Breast epithelium (tissue), 3 donors: ENCODE results near the gene ZNF202.

Experiments
- POLR2AphosphoS5 ChIP-seq, 3 donors: sonication (generic); formaldehyde crosslinking; IDR thresholded peaks; one replicate each; pipeline ENCODE4 v1.6.1; 2017; ENCODE audit warnings: antibody characterized with exemption in 3 of 3
- TF ChIP-seq, protein P1 (sequence below), 3 donors: fragments of 450-650 bp; IDR thresholded peaks; one replicate each; pipeline ENCODE4 v1.5.1; 2016 to 2017; ENCODE audit warnings: antibody characterized with exemption in 3 of 3, mild to moderate bottlenecking in 3 of 3, moderate library complexity in 3 of 3

DNA sequence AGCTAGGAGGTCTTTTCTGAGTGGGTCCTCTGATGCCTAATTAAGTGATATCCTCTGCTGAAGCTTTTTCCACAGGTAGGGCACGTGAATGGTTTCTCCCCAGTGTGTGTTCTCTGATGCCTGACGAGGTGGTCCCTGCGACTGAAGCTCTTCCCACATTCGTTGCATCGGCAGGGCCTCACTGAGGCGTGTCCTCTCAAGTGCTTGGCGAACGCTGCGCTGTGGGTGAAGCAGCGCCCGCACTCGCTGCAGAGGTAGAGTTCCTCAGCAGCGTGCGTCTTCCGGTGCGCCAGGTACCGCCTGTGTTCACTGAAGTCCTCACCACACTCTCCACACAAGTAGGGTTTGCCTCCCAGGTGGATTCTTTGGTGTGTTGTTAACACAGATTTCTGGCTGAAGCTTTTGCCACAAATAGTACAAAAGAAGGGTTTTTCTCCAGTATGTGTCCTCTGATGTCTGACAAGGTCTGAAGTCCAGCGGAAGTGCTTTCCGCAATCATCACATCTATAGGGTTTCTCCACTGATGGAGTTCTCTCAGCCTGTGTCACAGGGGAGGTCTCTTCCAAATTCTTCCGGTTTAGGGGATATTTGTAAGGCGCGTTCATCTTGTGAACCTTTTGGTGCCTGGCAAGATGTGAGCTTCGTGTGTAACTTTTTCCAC is 15.3 kb downstream of the ZNF202 start:
- TF ChIP-seq, protein P1, sequence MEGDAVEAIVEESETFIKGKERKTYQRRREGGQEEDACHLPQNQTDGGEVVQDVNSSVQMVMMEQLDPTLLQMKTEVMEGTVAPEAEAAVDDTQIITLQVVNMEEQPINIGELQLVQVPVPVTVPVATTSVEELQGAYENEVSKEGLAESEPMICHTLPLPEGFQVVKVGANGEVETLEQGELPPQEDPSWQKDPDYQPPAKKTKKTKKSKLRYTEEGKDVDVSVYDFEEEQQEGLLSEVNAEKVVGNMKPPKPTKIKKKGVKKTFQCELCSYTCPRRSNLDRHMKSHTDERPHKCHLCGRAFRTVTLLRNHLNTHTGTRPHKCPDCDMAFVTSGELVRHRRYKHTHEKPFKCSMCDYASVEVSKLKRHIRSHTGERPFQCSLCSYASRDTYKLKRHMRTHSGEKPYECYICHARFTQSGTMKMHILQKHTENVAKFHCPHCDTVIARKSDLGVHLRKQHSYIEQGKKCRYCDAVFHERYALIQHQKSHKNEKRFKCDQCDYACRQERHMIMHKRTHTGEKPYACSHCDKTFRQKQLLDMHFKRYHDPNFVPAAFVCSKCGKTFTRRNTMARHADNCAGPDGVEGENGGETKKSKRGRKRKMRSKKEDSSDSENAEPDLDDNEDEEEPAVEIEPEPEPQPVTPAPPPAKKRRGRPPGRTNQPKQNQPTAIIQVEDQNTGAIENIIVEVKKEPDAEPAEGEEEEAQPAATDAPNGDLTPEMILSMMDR (IDR thresholded peaks at IDR 0.05), result no peak
- TF ChIP-seq POLR2AphosphoS5 (IDR thresholded peaks at IDR 0.05), result no peak
